HG03565 (cell line): ENCODE results near the gene CCDC183.

Source experiments
- ATAC-seq: cut with Tn5 transposase; IDR thresholded peaks from one replicate; pipeline ENCODE4 v1.9.1; 2021; ENCODE audit warnings: mild to moderate bottlenecking, moderate library complexity; ENCODE audit not compliant: unreplicated experiment

The CCDC183 gene

GRCh38 chr9:136847826-136848392 is 51.8 kb downstream of the CCDC183 start:
- ATAC-seq, result no peak

GRCh38 chr9:136848393-136849037 is 52.4 kb downstream of the CCDC183 start:
- ATAC-seq, result no peak

GRCh38 chr9:136849038-136849959 is 53.2 kb downstream of the CCDC183 start, which contains the start of gene PHPT1:
PHPT1 (plus strand) TSS chr9:136849409; CDS start chr9:136849431, 22 bp downstream.
- peak; percentile 74 for ATAC-seq

GRCh38 chr9:136849960-136850865 is 54.1 kb downstream of the CCDC183 start:
- no peak for ATAC-seq

GRCh38 chr9:136850866-136851775 is 55.0 kb downstream of the CCDC183 start:
- ATAC-seq, result no peak

GRCh38 chr9:136851941-136852663 is 56.0 kb downstream of the CCDC183 start, which contains the start of gene MAMDC4:
MAMDC4 (plus strand) TSS chr9:136852346; CDS start chr9:136852417, 71 bp downstream.
- ATAC-seq, result no peak

GRCh38 chr9:136852664-136853595 is 56.8 kb downstream of the CCDC183 start:
- ATAC-seq, result no peak

GRCh38 chr9:136853596-136854112 is 57.5 kb downstream of the CCDC183 start:
- no peak for ATAC-seq

- ATAC-seq, result no peak
Observed at GRCh38 chr9:136854113-136854841, 58.1 kb downstream of the CCDC183 start.

GRCh38 chr9:136854842-136855460 is 58.8 kb downstream of the CCDC183 start:
- no peak for ATAC-seq

- ATAC-seq, result no peak
Observed at GRCh38 chr9:136855461-136856078, 59.4 kb downstream of the CCDC183 start.

- ATAC-seq, result no peak
Observed at GRCh38 chr9:136856079-136856476, 59.9 kb downstream of the CCDC183 start.

GRCh38 chr9:136856541-136857141 is 60.5 kb downstream of the CCDC183 start:
- no peak for ATAC-seq

GRCh38 chr9:136857166-136857565 is 61.0 kb downstream of the CCDC183 start:
- no peak for ATAC-seq
